Brain microvascular endothelial cell (primary cell): Measurements from ENCODE around the gene ZBTB46.

Experiments used
- DNase-seq: peaks from one replicate; pipeline ENCODE4 v3.0.0-alpha.2; 2020
- H3K27ac ChIP-seq: fragments of 250-450 bp; sonication (Bioruptor Pico); 2 replicates; pipeline ENCODE4 v1.5.1; 2020; ENCODE audit warnings: mild to moderate bottlenecking, moderate library complexity
- H3K27me3 ChIP-seq: fragments of 250-450 bp; sonication (Bioruptor Pico); replicated peaks from 2 replicates; pipeline ENCODE4 v1.5.1; 2020; ENCODE audit warnings: mild to moderate bottlenecking
- H3K36me3 ChIP-seq: fragments of 250-450 bp; sonication (Bioruptor Pico); replicated peaks from 2 replicates; pipeline ENCODE4 v1.5.1; 2020; ENCODE audit warnings: mild to moderate bottlenecking
- H3K4me3 ChIP-seq: 2 replicates; pipeline ENCODE4 v1.5.1; 2011; ENCODE audit warnings: low read depth, mild to moderate bottlenecking, control low read depth, low read length, moderate library complexity
- in situ Hi-C: cut with HindIII; loops from 2 replicates; pipeline ENCODE4 v1.10.0; 2017; ENCODE audit warnings: low sequenced_read_pairs, low pct_ligation_motif_present
- TF ChIP-seq, protein P1 (sequence below): IDR thresholded peaks from 2 replicates; pipeline ENCODE4 v1.5.1; 2011; ENCODE audit warnings: low read depth, mild to moderate bottlenecking, moderate library complexity, low read length, control low read depth, inconsistent platforms; ENCODE audit errors: missing control alignments

Gene ZBTB46

DNA sequence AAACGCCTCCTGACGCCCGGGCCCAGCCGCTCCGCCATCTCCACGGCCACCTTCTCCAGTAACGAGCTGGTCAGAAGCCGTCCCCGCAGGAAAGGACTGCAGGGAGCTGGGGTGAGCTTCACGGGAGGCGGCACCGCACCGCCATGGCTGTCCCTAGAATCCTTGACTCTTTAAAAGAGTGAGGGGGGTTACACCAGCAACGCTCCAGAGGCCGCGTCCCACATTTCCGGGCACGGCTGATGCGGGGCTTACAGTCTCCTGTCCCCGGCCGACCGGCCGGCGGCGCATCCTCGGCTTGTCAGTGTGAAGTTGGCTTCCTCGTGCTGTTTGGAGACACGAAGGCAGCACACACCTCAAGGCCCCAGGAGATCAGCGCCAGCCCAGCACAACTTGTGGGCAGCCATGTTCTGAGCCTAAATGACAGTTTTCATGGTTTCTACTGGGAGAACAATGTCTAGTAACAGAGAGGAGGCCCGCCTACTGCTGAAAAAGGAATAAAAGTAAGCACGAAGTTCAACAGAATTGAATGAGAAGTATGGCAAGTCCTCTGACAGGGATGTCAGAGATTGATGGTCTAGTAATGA, 61.1 kb downstream of the ZBTB46 start:
- Histone ChIP-seq H3K27ac (no peak overlapping the region), H3K4me3 (no peak overlapping the region), H3K36me3 (no peaks in the 10 kb centered on the region), H3K27me3 (no peaks in the 10 kb centered on the region)
- TF ChIP-seq, protein P1, sequence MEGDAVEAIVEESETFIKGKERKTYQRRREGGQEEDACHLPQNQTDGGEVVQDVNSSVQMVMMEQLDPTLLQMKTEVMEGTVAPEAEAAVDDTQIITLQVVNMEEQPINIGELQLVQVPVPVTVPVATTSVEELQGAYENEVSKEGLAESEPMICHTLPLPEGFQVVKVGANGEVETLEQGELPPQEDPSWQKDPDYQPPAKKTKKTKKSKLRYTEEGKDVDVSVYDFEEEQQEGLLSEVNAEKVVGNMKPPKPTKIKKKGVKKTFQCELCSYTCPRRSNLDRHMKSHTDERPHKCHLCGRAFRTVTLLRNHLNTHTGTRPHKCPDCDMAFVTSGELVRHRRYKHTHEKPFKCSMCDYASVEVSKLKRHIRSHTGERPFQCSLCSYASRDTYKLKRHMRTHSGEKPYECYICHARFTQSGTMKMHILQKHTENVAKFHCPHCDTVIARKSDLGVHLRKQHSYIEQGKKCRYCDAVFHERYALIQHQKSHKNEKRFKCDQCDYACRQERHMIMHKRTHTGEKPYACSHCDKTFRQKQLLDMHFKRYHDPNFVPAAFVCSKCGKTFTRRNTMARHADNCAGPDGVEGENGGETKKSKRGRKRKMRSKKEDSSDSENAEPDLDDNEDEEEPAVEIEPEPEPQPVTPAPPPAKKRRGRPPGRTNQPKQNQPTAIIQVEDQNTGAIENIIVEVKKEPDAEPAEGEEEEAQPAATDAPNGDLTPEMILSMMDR = no peak
- in situ Hi-C loops = no loop called here
- no peak for DNase-seq

GRCh38 chr20:63768591-63769515, 62.2 kb downstream of the ZBTB46 start:
- in situ Hi-C loops = no loop called here
- H3K4me3 ChIP-seq = no peak overlapping the region
- H3K27ac ChIP-seq = no peak overlapping the region
- no peaks in the 10 kb centered on the region for H3K27me3 ChIP-seq
- H3K36me3 ChIP-seq = no peaks in the 10 kb centered on the region
- TF ChIP-seq, protein P1 = no peak
- DNase-seq = no peak

DNA sequence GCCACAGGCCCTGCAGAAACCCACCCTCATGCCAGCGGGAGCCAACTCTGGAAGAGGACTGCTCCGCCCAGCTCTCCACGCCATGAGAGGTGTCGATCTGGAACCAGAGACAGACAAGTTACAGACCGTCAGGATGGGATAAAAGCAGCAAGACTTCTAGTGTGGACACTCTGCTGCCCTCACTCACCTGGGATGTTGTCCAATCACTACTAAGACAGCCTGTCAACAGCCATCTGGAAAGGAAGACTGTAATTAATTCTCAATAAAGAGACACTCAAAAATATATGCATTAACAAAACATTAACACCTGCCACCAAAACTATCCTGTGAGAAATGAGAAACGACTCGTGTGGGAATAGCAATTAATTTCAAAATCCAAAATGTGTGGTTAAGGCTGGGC, 63.2 kb downstream of the ZBTB46 start:
- Histone ChIP-seq H3K27me3 (no peaks in the 10 kb centered on the region), H3K27ac (no peak overlapping the region), H3K36me3 (no peaks in the 10 kb centered on the region), H3K4me3 (no peak overlapping the region)
- TF ChIP-seq, protein P1 = no peak
- in situ Hi-C loops = no loop called here
- DNase-seq = no peak

DNA sequence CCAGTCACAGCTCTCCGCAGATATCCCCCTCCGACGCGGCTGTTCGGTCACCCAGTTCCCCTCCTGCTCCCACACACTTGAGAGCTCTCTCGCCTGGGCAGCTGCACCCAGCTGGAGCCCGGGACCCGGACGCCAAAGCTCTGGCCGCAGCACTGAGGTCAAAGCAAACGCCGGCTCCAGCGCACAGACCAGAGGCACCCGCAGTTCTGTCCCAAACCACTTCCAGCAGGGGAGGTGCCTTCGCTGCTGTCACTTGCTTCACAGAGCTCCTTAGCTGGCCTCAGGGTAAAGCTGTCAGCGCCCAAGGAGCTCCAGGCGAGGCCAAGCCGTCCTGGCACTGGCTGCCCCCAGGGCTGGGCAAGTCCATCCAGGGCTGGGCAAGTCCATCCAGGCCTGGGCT, 63.6 kb downstream of the ZBTB46 start:
- Histone ChIP-seq H3K27me3 (no peaks in the 10 kb centered on the region), H3K4me3 (no peak overlapping the region)
- in situ Hi-C loops = no loop called here

DNA sequence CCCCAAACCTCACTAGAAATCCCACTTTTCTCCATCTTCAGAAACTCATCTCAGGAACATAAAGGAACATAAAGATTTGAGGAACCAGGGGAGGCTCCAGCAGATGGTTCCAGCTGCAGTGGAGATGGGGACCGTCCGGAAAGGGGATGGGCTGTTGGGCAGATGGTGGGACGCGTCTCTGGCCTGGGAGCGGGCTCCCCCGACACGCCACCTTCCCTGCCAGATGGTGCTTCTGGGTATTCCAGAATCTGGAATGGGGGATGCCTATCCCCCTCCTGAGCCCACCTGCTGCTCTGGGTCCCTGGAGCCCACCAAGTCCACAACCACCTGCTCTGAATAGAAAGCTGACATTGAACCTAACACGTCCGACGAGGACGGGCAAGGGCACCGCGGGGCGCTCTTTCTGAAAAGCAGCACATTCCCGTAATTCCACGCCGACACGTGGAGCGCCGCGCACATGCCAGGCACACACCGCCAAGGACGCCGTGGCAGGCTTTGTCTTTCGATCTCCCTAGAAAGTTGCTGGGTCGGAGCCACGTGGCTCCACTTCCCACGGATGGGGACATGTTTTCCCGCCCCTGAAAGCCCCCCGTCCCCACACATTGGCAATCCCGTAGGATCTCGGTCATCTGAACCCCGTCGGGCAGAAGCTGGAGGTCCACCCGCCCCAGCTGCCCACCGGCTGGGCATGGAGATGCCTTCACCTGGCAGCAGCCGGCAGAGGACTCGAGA, 64.2 kb downstream of the ZBTB46 start:
- no peak for DNase-seq
- Histone ChIP-seq H3K27me3 (no peaks in the 10 kb centered on the region), H3K4me3 (no peak overlapping the region), H3K36me3 (no peaks in the 10 kb centered on the region), H3K27ac (no peak overlapping the region)
- TF ChIP-seq, protein P1 = no peak
- in situ Hi-C loops = no loop called here

More for the DNA sequence above, 63.6 kb downstream of the ZBTB46 start:
- Histone ChIP-seq H3K27ac (no peak overlapping the region), H3K36me3 (no peaks in the 10 kb centered on the region)
- TF ChIP-seq, protein P1 = no peak
- no peak for DNase-seq
